DND-41 (cell line): Measurements from ENCODE around the gene CHCHD3.

Source experiments
- ATAC-seq: fragments of 200-7000 bp; cut with Tn5 transposase; 3 replicates; pipeline ENCODE4 v1.9.1; 2021; ENCODE audit warnings: low read depth; ENCODE audit not compliant: insufficient read depth
- DNase-seq: peaks from one replicate; pipeline ENCODE4 v3.0.0-alpha.2; 2020
- H2AFZ ChIP-seq: 2 replicates; pipeline ENCODE4 v1.6.0; 2012; ENCODE audit warnings: low read depth, low read length
- H3K27ac ChIP-seq: 2 replicates; pipeline ENCODE4 v1.5.1; 2012; ENCODE audit warnings: low read length, inconsistent platforms
- H3K27me3 ChIP-seq: fragments of 200-600 bp; sonication (generic); 2 replicates; pipeline ENCODE4 v1.6.0; 2012; ENCODE audit warnings: low read length, mild to moderate bottlenecking, inconsistent platforms; ENCODE audit not compliant: insufficient read depth, poor library complexity
- H3K36me3 ChIP-seq: 2 replicates; pipeline ENCODE4 v1.5.1; 2012; ENCODE audit warnings: low read length, inconsistent platforms; ENCODE audit not compliant: insufficient read depth
- H3K4me1 ChIP-seq: 2 replicates; pipeline ENCODE4 v1.5.1; 2012; ENCODE audit warnings: mild to moderate bottlenecking, low read length; ENCODE audit not compliant: insufficient read depth
- H3K4me2 ChIP-seq: 2 replicates; pipeline ENCODE4 v1.6.0; 2012; ENCODE audit warnings: mild to moderate bottlenecking, moderate library complexity, low read length, inconsistent platforms; ENCODE audit not compliant: insufficient read depth
- H3K4me3 ChIP-seq, 2 experiments: fragments of 200-600 bp in 1 of 2; shearing (Covaris generic) in 1 of 2; 2 replicates each; pipeline ENCODE4 v1.5.1; 2012 to 2016; ENCODE audit warnings: inconsistent platforms in 2 of 2, low read length in 2 of 2, mild to moderate bottlenecking in 2 of 2, low read depth in 1 of 2, moderate library complexity in 1 of 2
- H3K79me2 ChIP-seq: 2 replicates; pipeline ENCODE4 v1.6.0; 2012; ENCODE audit warnings: low read length, inconsistent platforms; ENCODE audit not compliant: insufficient read depth
- H3K9ac ChIP-seq: 2 replicates; pipeline ENCODE4 v1.6.0; 2012; ENCODE audit warnings: low read depth, mild to moderate bottlenecking, inconsistent platforms, low read length, moderate library complexity
- H3K9me3 ChIP-seq: 2 replicates; pipeline ENCODE4 v1.5.1; 2012; ENCODE audit warnings: low read length, moderate library complexity, mild to moderate bottlenecking, inconsistent platforms; ENCODE audit not compliant: insufficient read depth, severe bottlenecking
- H4K20me1 ChIP-seq: 2 replicates; pipeline ENCODE4 v1.6.0; 2012; ENCODE audit warnings: low read length; ENCODE audit not compliant: insufficient read depth
- EZH2 ChIP-seq: IDR thresholded peaks from 3 replicates; pipeline ENCODE4 v1.6.1; 2012; ENCODE audit warnings: borderline replicate concordance, low read depth, mild to moderate bottlenecking, moderate library complexity, low read length, inconsistent platforms; ENCODE audit not compliant: severe bottlenecking
- TF ChIP-seq, protein P1 (sequence below): IDR thresholded peaks from 2 replicates; pipeline ENCODE4 v1.5.1; 2012; ENCODE audit warnings: borderline replicate concordance, low read length, moderate library complexity, mild to moderate bottlenecking; ENCODE audit not compliant: poor library complexity, severe bottlenecking; ENCODE audit errors: extremely low read depth

Gene CHCHD3

DNA sequence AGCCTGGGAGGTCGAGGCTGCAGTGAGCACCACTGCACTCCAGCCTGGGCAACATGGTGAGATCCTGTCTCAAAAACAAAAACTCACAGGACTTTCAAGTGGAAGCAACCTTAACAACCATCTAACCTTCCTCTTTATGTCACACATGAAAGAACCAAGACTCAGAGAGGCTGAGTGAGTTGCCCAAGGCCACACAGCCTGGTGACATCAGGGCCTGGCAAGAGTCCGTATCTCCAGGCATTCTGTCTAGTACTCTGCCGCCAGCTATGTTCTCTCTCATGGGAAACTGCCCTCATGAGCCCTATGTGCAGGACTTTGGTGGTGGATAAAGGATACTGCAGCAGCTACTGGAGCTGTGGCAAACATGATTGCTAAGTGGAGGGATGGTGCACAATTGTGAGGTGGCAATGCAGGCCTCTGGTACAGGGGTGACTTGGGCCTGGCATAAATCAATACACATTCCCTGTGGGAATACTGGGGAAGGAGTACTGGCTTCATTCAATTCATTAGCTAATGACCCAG lies 10.1 kb upstream of the CHCHD3 start:
- H4K20me1 ChIP-seq = no peaks in the 10 kb centered on the region
- H3K4me3 ChIP-seq = no peak overlapping the region
- H3K36me3 ChIP-seq = no peaks in the 10 kb centered on the region
- TF ChIP-seq, protein P1, sequence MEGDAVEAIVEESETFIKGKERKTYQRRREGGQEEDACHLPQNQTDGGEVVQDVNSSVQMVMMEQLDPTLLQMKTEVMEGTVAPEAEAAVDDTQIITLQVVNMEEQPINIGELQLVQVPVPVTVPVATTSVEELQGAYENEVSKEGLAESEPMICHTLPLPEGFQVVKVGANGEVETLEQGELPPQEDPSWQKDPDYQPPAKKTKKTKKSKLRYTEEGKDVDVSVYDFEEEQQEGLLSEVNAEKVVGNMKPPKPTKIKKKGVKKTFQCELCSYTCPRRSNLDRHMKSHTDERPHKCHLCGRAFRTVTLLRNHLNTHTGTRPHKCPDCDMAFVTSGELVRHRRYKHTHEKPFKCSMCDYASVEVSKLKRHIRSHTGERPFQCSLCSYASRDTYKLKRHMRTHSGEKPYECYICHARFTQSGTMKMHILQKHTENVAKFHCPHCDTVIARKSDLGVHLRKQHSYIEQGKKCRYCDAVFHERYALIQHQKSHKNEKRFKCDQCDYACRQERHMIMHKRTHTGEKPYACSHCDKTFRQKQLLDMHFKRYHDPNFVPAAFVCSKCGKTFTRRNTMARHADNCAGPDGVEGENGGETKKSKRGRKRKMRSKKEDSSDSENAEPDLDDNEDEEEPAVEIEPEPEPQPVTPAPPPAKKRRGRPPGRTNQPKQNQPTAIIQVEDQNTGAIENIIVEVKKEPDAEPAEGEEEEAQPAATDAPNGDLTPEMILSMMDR = no peak
- no peak for TF ChIP-seq EZH2
- H3K9me3 ChIP-seq = no peaks in the 10 kb centered on the region
- no peaks in the 10 kb centered on the region for H3K27me3 ChIP-seq
- ATAC-seq (no peak), DNase-seq (no peak)
- no peak overlapping the region for H3K27ac ChIP-seq
- H2AFZ ChIP-seq = no peak overlapping the region
- H3K79me2 ChIP-seq = no peaks in the 10 kb centered on the region
- no peak overlapping the region for H3K4me2 ChIP-seq
- no peaks in the 10 kb centered on the region for H3K4me1 ChIP-seq
- H3K9ac ChIP-seq = no peak overlapping the region

DNA sequence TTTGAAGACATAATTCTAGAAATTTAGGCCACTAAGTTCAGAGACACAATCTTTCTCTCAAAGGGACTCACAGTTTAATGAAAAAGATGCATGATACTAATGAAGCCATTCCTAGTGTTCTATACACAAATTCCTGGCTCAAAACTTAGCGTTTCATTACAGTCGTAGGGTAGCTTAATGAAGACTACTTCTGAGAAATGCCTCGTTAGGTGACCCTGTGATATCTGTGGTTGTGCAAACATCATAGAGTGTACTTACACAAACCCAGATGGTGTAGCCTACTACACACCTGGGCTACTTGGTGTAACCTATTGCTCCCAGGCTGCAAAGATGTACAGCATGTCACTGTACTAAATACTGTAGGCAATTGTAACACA lies 488 bp upstream of the CHCHD3 start:
- H3K27ac ChIP-seq = peak overlapping the region; percentile 40
- H3K4me2 ChIP-seq = peak overlapping the region; percentile 50
- peaks cover 28% of the 10 kb centered on the region for H3K4me1 ChIP-seq
- no peaks in the 10 kb centered on the region for H3K27me3 ChIP-seq
- no peaks in the 10 kb centered on the region for H3K9me3 ChIP-seq
- H3K4me3 ChIP-seq = peak overlapping the region in 1 of 2 experiments; percentile 28; a peak in 2 of 4 replicates
- peaks cover 45% of the 10 kb centered on the region for H3K79me2 ChIP-seq
- H2AFZ ChIP-seq = peak overlapping the region; percentile 73
- peak; percentile 10 for DNase-seq
- no peak overlapping the region for H3K9ac ChIP-seq
- TF ChIP-seq EZH2 = no peak
- TF ChIP-seq, protein P1 = no peak
- no peak for ATAC-seq
- H3K36me3 ChIP-seq = peaks cover 12% of the 10 kb centered on the region
- peaks cover 25% of the 10 kb centered on the region for H4K20me1 ChIP-seq

DNA sequence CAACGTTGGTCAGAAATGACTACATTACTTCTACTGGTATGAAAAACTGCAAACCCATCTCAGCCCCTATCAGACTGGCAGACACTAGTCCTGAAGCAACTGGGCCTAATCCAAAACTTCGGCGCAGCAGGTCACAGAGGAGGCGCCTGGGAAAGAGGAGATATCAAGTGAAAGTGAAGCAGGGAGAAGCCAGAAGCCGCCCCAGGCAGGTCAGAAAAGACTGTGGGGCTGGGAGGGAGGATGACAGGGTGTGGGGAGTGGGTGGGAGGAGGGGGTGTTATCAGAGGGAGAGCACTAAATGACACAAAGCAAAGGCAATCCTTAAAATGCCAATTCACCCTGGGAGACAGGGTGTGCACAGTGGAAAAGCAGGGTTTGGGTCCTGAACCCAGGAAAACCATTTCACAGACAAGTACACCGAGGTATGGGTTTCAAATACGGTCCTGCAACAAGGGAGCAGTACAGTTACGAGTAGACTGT lies 731 bp downstream of the CHCHD3 start:
- Histone ChIP-seq H3K9ac (peak overlapping the region; percentile 89), H2AFZ (peak overlapping the region; percentile 88), H3K9me3 (no peaks in the 10 kb centered on the region), H3K79me2 (peaks cover 57% of the 10 kb centered on the region), H3K4me3 (peak overlapping the region; percentile 95 to 96), H3K4me1 (peaks cover 28% of the 10 kb centered on the region), H3K36me3 (peaks cover 15% of the 10 kb centered on the region), H3K4me2 (peak overlapping the region; percentile 92), H3K27ac (peak overlapping the region; percentile 85), H4K20me1 (peaks cover 37% of the 10 kb centered on the region), H3K27me3 (no peaks in the 10 kb centered on the region)
- ATAC-seq = no peak
- TF ChIP-seq, protein P1 = no peak
- TF ChIP-seq EZH2 = no peak
- DNase-seq = peak; percentile 34

DNA sequence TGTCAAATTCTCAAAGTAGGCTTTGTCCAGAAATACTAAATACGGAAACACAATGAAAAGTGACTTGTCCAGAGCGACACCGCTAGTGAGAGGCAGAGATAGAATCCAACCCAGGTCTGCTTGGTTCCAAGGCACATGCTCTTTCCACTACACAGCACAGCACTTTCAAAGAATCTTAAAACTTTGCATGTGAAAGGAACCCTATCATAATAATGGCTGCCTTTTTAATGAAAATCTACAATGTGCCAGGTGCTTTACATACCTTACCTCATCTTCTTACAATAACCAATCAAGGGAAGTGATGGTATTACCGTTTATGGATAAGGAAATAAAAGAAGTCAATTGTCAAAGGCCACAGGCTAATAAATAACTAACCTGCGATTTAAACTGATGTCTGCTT lies 2.6 kb downstream of the CHCHD3 start:
- Histone ChIP-seq H3K4me3 (peak overlapping the region in 1 of 2 experiments; percentile 12; a peak in 1 of 4 replicates), H3K27ac (no peak overlapping the region), H3K36me3 (peaks cover 23% of the 10 kb centered on the region), H3K9ac (no peak overlapping the region), H3K79me2 (peaks cover 74% of the 10 kb centered on the region), H3K9me3 (no peaks in the 10 kb centered on the region), H3K4me2 (peak overlapping the region; percentile 92), H4K20me1 (peaks cover 49% of the 10 kb centered on the region), H3K27me3 (no peaks in the 10 kb centered on the region), H2AFZ (no peak overlapping the region), H3K4me1 (peaks cover 28% of the 10 kb centered on the region)
- TF ChIP-seq, protein P1 = no peak
- no peak for TF ChIP-seq EZH2
- ATAC-seq = no peak
- DNase-seq = no peak
